MM.1S (cell line): Measurements from ENCODE around the gene CDC20B.

Experiments
- DNase-seq: peaks from one replicate; pipeline ENCODE4 v3.0.0-alpha.2; 2015
- H2AFZ ChIP-seq: fragments of 300-600 bp; sonication (generic); 2 replicates; pipeline ENCODE4 v1.6.0; 2016; ENCODE audit warnings: antibody characterized with exemption, low read length
- H3F3A ChIP-seq: fragments of 300-600 bp; sonication (generic); 2 replicates; pipeline ENCODE4 v1.6.1; 2016; ENCODE audit warnings: mild to moderate bottlenecking, antibody characterized with exemption, low read length, moderate library complexity, mixed read lengths; ENCODE audit not compliant: insufficient read depth
- H3K27ac ChIP-seq: fragments of 300-600 bp; sonication (generic); 2 replicates; pipeline ENCODE4 v1.5.1; 2016; ENCODE audit warnings: mild to moderate bottlenecking, low read length
- H3K27me3 ChIP-seq: fragments of 300-600 bp; sonication (generic); replicated peaks from 2 replicates; pipeline ENCODE4 v1.6.0; 2016; ENCODE audit warnings: low read length; ENCODE audit not compliant: insufficient read depth
- H3K36me3 ChIP-seq: fragments of 300-600 bp; sonication (generic); replicated peaks from 2 replicates; pipeline ENCODE4 v1.6.1; 2016; ENCODE audit warnings: mild to moderate bottlenecking, low read length, mixed read lengths; ENCODE audit not compliant: insufficient read depth
- H3K4me1 ChIP-seq: fragments of 300-600 bp; sonication (generic); 2 replicates; pipeline ENCODE4 v1.6.1; 2016; ENCODE audit warnings: low read length, mixed read lengths
- H3K4me2 ChIP-seq: fragments of 300-600 bp; sonication (generic); 2 replicates; pipeline ENCODE4 v1.6.0; 2016; ENCODE audit warnings: low read depth, low read length
- H3K4me3 ChIP-seq: fragments of 300-600 bp; sonication (generic); 2 replicates; pipeline ENCODE4 v1.5.1; 2016; ENCODE audit warnings: low read length, mixed read lengths
- H3K79me2 ChIP-seq: fragments of 300-600 bp; sonication (generic); 2 replicates; pipeline ENCODE4 v1.6.1; 2016; ENCODE audit warnings: mixed run types, low read length, mixed read lengths
- H3K9ac ChIP-seq: fragments of 300-600 bp; sonication (generic); 2 replicates; pipeline ENCODE4 v1.6.1; 2016; ENCODE audit warnings: low read length, mixed read lengths
- H3K9me2 ChIP-seq: fragments of 300-600 bp; sonication (generic); replicated peaks from 2 replicates; pipeline ENCODE4 v1.6.1; 2016; ENCODE audit warnings: mild to moderate bottlenecking, low read length, mixed read lengths; ENCODE audit not compliant: insufficient read depth
- H3K9me3 ChIP-seq: fragments of 300-600 bp; sonication (generic); replicated peaks from 2 replicates; pipeline ENCODE4 v1.6.1; 2016; ENCODE audit warnings: mild to moderate bottlenecking, low read length, mixed read lengths; ENCODE audit not compliant: insufficient read depth
- H4K20me1 ChIP-seq: fragments of 300-600 bp; sonication (generic); 2 replicates; pipeline ENCODE4 v1.6.1; 2016; ENCODE audit warnings: mild to moderate bottlenecking, low read length, moderate library complexity, mixed read lengths; ENCODE audit not compliant: insufficient read depth
- EZH2 ChIP-seq: fragments of 300-600 bp; sonication (generic); optimal IDR thresholded peaks from 2 replicates; pipeline ENCODE3; 2017; ENCODE audit warnings: low read depth, mild to moderate bottlenecking, antibody characterized with exemption, low read length, mixed read lengths
- EZH2phosphoT487 ChIP-seq: fragments of 300-600 bp; sonication (generic); IDR thresholded peaks from 2 replicates; pipeline ENCODE4 v1.6.1; 2018; ENCODE audit warnings: antibody characterized with exemption, low read length
- TF ChIP-seq, protein P1 (sequence below): fragments of 300-600 bp; sonication (generic); IDR thresholded peaks from 2 replicates; pipeline ENCODE4 v1.5.1; 2016; ENCODE audit warnings: antibody characterized with exemption, low read length, mixed read lengths

Gene CDC20B

DNA sequence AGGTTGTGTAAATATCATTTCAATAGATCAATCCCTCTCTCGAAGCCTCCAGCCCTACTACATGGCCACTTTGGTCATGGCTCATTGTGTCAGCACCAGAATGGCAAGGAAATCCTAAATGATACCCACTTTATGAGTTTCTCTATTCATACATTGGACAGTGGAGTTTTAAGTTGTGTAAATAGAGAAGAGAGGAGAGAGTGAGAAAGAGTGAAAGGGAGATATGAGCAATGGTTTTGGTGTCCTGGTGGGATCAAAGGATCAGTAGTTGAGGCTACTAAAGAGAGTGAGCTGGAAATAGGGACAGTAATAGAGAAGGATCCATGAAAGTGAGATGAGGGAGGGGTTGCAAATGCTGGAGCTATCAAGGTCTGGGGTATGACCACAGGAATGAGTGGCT lies 102.0 kb downstream of the CDC20B start:
- Histone ChIP-seq H2AFZ (no peak overlapping the region), H3K9ac (no peak overlapping the region), H3K36me3 (no peaks in the 10 kb centered on the region), H3K4me2 (no peak overlapping the region), H3K79me2 (no peaks in the 10 kb centered on the region), H3K27me3 (no peaks in the 10 kb centered on the region), H3K4me3 (no peak overlapping the region), H3K9me3 (no peaks in the 10 kb centered on the region), H3K27ac (no peak overlapping the region), H3K4me1 (peaks cover 14% of the 10 kb centered on the region; the same call in 1 of the 2 replicates), H3F3A (peaks cover 8% of the 10 kb centered on the region; the same call in 1 of the 2 replicates), H4K20me1 (no peaks in the 10 kb centered on the region), H3K9me2 (no peaks in the 10 kb centered on the region)
- TF ChIP-seq, protein P1, sequence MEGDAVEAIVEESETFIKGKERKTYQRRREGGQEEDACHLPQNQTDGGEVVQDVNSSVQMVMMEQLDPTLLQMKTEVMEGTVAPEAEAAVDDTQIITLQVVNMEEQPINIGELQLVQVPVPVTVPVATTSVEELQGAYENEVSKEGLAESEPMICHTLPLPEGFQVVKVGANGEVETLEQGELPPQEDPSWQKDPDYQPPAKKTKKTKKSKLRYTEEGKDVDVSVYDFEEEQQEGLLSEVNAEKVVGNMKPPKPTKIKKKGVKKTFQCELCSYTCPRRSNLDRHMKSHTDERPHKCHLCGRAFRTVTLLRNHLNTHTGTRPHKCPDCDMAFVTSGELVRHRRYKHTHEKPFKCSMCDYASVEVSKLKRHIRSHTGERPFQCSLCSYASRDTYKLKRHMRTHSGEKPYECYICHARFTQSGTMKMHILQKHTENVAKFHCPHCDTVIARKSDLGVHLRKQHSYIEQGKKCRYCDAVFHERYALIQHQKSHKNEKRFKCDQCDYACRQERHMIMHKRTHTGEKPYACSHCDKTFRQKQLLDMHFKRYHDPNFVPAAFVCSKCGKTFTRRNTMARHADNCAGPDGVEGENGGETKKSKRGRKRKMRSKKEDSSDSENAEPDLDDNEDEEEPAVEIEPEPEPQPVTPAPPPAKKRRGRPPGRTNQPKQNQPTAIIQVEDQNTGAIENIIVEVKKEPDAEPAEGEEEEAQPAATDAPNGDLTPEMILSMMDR = no peak
- TF ChIP-seq EZH2phosphoT487 (no peak), EZH2 (no peak)
- no peak for DNase-seq

DNA sequence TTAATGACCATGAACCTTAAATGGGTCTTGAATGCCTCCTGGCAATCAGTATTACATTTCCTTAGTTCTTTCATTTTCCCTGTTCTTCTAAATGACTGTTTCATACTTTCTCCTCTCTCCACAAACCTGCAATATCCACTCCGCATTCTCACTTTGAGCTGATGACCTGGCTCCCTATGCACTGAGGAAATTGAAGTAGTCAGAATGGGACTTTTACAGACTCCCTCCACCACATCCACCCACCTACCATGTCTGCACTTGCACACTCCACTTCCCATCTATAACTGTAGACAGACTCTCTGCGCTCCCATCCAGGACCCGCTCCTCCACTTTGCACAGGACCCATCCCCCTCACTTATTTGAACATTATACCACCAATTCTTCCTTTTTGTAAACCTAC lies 106.7 kb downstream of the CDC20B start:
- no peak overlapping the region for H2AFZ ChIP-seq
- H3K4me1 ChIP-seq = no peaks in the 10 kb centered on the region
- no peaks in the 10 kb centered on the region for H3K27me3 ChIP-seq
- H3F3A ChIP-seq = no peaks in the 10 kb centered on the region
- H3K4me2 ChIP-seq = no peak overlapping the region
- no peaks in the 10 kb centered on the region for H3K79me2 ChIP-seq
- H3K9me3 ChIP-seq = no peaks in the 10 kb centered on the region
- no peak overlapping the region for H3K27ac ChIP-seq
- no peaks in the 10 kb centered on the region for H3K9me2 ChIP-seq
- no peaks in the 10 kb centered on the region for H3K36me3 ChIP-seq
- DNase-seq = no peak
- no peaks in the 10 kb centered on the region for H4K20me1 ChIP-seq
- H3K9ac ChIP-seq = no peak overlapping the region
- TF ChIP-seq, protein P1 = no peak
- no peak for TF ChIP-seq EZH2phosphoT487
- no peak for TF ChIP-seq EZH2
- no peak overlapping the region for H3K4me3 ChIP-seq

DNA sequence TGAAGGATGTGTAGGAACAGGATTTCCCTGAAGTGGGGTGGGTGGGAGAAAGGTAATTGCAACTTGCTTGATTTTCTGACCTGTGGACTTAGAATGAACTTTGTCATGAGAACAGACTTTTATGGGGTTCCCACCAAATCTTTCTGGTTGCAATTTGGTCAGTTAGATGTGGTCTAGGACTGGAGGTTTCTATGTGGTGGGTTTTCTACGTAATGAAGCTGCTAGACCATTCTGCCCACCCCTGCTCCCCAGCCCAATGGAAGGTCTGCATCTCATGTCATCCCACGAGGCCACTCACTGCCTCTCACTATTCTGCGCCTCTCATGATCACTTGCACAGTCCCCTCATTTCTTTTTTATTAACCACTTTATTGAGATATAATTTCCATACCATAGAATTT lies 108.5 kb downstream of the CDC20B start:
- H3K9me2 ChIP-seq = no peaks in the 10 kb centered on the region
- H4K20me1 ChIP-seq = no peaks in the 10 kb centered on the region
- H3K4me2 ChIP-seq = no peak overlapping the region
- H3K4me3 ChIP-seq = no peak overlapping the region
- no peaks in the 10 kb centered on the region for H3K36me3 ChIP-seq
- TF ChIP-seq, protein P1 = no peak
- no peak for TF ChIP-seq EZH2phosphoT487
- no peak for TF ChIP-seq EZH2
- no peak overlapping the region for H3K9ac ChIP-seq
- no peaks in the 10 kb centered on the region for H3K79me2 ChIP-seq
- no peak overlapping the region for H2AFZ ChIP-seq
- no peak overlapping the region for H3K27ac ChIP-seq
- DNase-seq = no peak
- no peaks in the 10 kb centered on the region for H3K4me1 ChIP-seq
- H3K9me3 ChIP-seq = no peaks in the 10 kb centered on the region
- H3F3A ChIP-seq = no peaks in the 10 kb centered on the region
- no peaks in the 10 kb centered on the region for H3K27me3 ChIP-seq
